HEK293T (cell line): ENCODE results near the gene TECPR1.

Experiments
- BHLHE40 ChIP-seq: fragments of 450-650 bp; IDR thresholded peaks from 2 replicates; pipeline ENCODE4 v1.6.1; 2016; ENCODE audit warnings: mild to moderate bottlenecking, moderate library complexity, borderline replicate concordance
- FOXA1 ChIP-seq: fragments of 450-650 bp; IDR thresholded peaks from 2 replicates; pipeline ENCODE4 v1.6.1; 2016; ENCODE audit warnings: mild to moderate bottlenecking
- FOXK2 ChIP-seq: fragments of 450-650 bp; IDR thresholded peaks from 2 replicates; pipeline ENCODE4 v1.6.1; 2016; ENCODE audit warnings: mild to moderate bottlenecking
- FOXM1 ChIP-seq: fragments of 450-650 bp; IDR thresholded peaks from 2 replicates; pipeline ENCODE4 v1.6.1; 2017; ENCODE audit warnings: mild to moderate bottlenecking, borderline replicate concordance
- HDGF ChIP-seq: fragments of 450-650 bp; IDR thresholded peaks from 2 replicates; pipeline ENCODE4 v1.6.1; 2017; ENCODE audit warnings: antibody characterized with exemption, borderline replicate concordance
- SP1 ChIP-seq: fragments of 450-650 bp; IDR thresholded peaks from 2 replicates; pipeline ENCODE4 v1.6.1; 2017
- SUZ12 ChIP-seq: fragments of 450-650 bp; IDR thresholded peaks from 2 replicates; pipeline ENCODE4 v1.6.1; 2016; ENCODE audit warnings: mild to moderate bottlenecking
- ZNF384 ChIP-seq: fragments of 450-650 bp; IDR thresholded peaks from 2 replicates; pipeline ENCODE4 v1.6.1; 2016
- TF ChIP-seq, protein P1 (sequence below): fragments of 450-650 bp; IDR thresholded peaks from 2 replicates; pipeline ENCODE4 v1.6.1; 2016

DNA sequence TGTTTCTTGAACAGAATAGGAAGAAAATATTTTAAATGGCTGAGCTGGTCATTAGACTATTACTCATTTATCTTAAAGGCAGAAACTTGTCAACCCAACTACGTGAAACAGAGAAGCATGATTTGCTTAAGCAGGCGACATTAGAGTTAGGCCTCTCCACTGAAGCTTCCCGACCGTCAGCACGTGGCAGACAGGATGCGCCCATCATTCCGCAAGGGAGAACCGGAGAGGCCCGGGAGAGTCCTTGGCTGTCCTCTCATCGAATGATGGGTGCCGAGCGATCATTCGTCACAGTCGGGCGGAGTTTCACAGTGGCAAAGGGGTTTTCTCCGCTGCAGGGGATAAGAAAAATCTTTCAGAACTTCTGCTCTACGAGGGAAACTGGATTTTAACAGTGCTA lies 41.2 kb upstream of the TECPR1 start:
- TF ChIP-seq HDGF (no peak), FOXM1 (no peak), ZNF384 (no peak), BHLHE40 (no peak), FOXA1 (no peak), SP1 (no peak), SUZ12 (no peak), FOXK2 (no peak)
- TF ChIP-seq, protein P1, sequence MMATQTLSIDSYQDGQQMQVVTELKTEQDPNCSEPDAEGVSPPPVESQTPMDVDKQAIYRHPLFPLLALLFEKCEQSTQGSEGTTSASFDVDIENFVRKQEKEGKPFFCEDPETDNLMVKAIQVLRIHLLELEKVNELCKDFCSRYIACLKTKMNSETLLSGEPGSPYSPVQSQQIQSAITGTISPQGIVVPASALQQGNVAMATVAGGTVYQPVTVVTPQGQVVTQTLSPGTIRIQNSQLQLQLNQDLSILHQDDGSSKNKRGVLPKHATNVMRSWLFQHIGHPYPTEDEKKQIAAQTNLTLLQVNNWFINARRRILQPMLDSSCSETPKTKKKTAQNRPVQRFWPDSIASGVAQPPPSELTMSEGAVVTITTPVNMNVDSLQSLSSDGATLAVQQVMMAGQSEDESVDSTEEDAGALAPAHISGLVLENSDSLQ = no peak
